SHP77 (cell line): ENCODE data around the gene GP1BA.

Experiments
- DNase-seq, 2 experiments: peaks; one replicate each; lab custom pipeline; 2025; lab: John Stamatoyannopoulos, UW

The GP1BA gene

DNA sequence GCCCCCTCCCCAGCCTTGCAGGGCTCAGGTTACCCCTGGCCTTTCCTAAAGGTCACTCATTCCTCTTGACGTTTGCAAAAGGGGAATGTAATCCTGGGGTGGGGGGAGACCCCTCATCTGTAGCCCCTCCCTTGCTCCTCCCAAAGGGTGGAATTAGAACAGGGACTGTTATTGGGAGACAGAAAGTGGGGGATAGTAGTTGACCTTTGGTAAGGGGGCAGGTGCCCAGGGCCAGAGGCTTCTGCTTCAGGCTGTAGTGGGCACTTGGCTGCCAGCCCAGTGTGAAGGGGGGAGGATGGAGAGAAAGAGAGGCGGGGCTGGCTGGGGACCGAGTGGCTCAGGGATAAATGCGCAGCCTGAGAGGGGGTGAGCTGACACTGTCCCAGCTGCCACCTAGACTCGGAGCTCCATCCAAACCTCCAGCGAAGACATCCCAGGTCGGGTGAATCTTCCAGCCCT is 18.7 kb downstream of the GP1BA start, which contains the start of gene ENO3:
Gene ENO3, plus strand, starts transcription at position 374 of the 459 bp plus-strand sequence. CDS start 711 bp downstream, outside the sequence.
- peak; percentile 75 to 85 for DNase-seq

GRCh38 chr17:4951486-4951885 is 19.4 kb downstream of the GP1BA start:
- peak in 1 of 2 experiments; percentile 15 for DNase-seq

- DNase-seq, result no peak
Measured at GRCh38 chr17:4953451-4953961, 21.4 kb downstream of the GP1BA start.

DNA sequence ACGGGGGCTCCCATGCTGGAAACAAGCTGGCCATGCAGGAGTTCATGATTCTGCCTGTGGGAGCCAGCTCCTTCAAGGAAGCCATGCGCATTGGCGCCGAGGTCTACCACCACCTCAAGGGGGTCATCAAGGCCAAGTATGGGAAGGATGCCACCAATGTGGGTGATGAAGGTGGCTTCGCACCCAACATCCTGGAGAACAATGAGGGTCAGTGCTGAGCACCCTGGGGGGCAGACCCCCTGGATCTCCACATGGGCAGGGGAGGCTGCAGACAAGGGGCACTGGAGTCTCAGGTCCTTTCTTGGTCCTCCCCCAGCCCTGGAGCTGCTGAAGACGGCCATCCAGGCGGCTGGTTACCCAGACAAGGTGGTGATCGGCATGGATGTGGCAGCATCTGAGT is 23.0 kb downstream of the GP1BA start:
- DNase-seq, result no peak

DNA sequence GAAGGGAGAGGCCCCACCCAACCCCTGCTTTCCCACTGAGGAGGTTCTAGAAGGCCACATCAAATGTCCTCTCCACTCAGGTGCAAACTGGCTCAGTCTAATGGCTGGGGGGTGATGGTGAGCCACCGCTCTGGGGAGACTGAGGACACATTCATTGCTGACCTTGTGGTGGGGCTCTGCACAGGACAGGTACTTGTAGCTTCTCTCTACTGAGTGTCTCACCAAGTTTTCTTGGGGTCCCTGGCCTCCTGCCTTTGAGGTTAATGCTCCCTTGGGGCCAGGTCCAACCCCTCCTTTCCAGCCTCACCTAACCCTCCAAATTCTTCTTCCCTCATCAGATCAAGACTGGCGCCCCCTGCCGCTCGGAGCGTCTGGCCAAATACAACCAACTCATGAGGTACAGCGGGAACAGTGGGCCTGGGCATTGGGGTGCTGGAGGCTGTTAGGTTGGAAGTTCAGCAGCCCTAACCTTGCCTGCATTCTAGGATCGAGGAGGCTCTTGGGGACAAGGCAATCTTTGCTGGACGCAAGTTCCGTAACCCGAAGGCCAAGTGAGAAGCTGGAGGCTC is 24.5 kb downstream of the GP1BA start:
- DNase-seq, result peak in 1 of 2 experiments; percentile 16

- DNase-seq, result no peak
Measured at GRCh38 chr17:4958102-4958501, 26.0 kb downstream of the GP1BA start.

- no peak for DNase-seq
Measured at GRCh38 chr17:4959261-4959965, 27.3 kb downstream of the GP1BA start.

- DNase-seq, result no peak
Measured at GRCh38 chr17:4960279-4960922, 28.3 kb downstream of the GP1BA start.

DNA sequence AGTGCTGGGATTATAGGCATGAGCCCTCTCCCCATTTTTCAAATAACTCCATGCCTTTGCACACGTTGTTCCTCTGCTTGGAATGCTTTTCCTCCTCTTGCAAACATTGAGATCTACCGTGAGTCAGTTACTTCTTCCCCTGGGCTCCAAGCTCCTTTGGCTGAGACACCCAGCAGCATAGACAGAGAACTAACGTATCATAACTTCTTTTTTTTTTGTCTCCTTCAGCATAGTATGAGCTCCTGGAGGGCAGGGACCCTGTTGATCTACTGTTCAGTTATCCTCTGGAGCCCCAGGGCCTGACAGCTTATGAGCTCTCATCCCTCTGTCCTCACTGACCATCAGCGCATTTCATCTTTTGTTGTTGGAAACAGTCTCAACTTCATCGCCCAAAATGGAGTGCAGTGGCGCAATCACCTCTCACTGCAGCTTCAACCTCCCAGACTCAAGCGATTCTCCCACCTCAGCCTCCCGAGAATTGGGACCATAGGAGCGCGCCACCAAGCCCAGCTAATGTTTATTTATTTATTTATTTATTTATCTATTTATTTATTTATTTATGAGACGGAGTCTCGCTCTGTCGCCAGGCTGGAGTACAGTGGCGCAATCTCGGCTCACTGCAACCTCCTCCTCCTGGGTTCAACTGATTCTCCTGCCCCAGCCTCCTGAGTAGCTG is 33.4 kb downstream of the GP1BA start:
- DNase-seq, result no peak

GRCh38 chr17:4966844-4967538 is 34.9 kb downstream of the GP1BA start:
- DNase-seq, result peak; percentile 100

DNA sequence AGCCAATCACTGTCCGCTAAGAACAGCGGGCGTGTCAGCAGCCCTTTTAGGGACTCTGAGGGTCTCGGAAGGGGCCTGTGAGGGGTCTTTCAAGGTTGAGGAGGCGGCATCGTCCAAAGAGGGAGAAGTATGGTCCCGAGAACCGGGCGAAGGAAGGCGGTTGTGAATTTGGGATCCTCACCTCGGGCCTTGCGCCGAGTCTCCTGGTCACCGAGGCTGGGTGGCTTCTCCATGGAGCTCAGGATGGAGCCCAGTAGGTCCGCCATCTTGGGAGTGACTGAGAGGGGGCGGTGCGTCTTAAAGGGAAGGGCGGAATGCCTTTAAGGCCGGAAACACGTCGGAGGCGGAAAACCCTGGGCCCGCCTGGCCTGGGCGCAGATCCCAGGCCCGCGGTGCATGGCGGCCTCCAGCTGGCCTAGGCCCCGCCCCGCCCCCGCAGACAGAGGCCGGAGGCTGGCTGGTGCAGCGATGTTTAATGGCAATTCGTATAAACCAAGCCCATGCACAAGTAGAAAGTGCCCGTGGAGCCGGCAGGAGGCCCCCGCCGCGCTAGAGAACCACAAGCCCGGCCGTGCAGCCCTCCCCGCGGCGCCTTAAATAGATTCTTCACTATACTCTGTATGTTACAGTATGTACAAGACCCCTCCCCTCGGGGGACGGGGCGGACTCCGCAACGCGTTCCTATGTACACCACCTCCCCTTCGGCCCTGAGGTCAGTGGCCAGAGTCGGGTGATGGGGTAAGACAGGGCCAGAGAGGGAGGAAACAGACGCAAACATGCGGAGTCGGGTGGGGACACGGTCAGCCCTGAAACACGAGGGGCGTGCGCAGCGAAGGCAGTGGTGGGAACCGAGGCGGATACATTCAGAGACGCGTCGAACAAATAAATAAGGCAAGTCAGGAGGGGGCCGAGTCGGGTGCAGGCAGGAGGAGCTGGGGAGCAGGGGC is 35.7 kb downstream of the GP1BA start, which contains the start of gene SPAG7:
Gene SPAG7, minus strand, starts transcription at position 279 of the 947 bp plus-strand sequence. Its CDS starts 13 bp downstream, at position 266.
- DNase-seq, result peak; percentile 92 to 95

GRCh38 chr17:4968486-4969046 is 36.5 kb downstream of the GP1BA start:
- peak in 1 of 2 experiments; percentile 35 for DNase-seq

- peak in 1 of 2 experiments; percentile 35 for DNase-seq
Measured at GRCh38 chr17:4969047-4969550, 37.0 kb downstream of the GP1BA start.

DNA sequence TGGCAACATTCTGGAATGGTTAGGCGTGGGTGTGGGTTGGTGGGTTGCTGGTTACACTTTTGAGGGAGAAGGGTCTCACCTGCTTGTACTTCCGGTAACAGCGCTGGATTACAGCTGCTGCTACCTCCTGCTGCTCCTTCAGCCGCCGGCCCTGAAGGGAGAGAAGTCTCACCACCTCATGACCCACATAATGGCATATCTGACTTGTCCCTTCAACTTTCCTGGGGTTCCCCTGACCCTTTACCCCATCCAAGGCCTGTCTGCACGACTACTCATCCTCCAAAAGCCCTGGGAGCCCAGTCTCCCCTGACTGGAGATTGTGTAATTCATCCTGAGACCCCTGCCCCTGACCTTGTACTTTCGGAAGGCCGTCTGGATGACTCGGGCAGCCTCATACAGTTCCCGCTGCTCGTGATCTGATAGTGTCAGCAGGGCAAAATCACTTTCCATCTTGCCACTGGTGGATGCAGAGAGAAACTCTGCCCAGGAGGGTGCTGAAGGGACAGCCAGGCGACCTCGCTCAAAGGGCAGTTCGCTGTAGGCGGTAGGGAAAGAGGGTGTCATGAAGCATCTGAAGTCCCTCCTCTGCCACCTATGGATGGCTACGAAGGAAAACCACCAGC is 37.6 kb downstream of the GP1BA start:
- DNase-seq, result peak in 1 of 2 experiments; percentile 23

DNA sequence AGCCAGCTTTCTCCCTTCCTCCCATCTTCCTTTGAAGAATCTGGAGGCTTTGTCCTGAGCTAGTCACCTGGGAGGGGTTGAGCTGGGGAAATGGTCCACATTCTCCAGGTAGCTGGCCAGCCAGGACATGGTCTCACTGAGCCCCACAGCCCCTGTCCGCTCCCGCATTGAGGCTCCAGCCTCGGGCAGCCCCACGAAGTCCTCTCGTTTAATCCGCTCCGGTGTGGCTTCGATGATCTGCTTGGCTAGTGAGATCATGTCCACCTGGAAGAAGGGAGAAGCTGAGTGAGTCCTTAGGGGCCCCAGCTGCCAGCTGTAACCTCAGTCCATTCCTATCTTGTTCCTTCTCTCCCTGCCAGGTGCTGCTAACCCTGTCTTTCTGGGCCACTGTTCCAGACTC is 38.2 kb downstream of the GP1BA start:
- no peak for DNase-seq

DNA sequence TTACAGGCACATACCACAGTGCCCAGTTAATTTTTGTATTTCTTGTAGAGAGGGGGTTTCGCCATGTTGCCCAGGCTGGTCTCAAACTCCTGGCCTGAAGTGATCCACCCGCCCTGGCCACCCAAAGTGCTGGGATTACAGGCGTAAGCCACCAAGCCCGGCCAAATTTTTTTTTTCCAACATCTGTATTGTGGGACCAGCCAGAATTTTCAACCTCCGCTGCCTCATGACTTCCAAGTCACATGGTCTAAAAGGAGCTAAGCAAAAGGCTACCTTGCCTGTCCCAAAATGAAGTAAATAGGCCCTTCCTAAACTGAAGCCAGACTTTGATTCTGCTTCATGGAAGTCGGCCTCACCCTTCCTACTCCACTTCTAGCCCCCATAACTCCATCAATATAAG is 39.7 kb downstream of the GP1BA start:
- no peak for DNase-seq

DNA sequence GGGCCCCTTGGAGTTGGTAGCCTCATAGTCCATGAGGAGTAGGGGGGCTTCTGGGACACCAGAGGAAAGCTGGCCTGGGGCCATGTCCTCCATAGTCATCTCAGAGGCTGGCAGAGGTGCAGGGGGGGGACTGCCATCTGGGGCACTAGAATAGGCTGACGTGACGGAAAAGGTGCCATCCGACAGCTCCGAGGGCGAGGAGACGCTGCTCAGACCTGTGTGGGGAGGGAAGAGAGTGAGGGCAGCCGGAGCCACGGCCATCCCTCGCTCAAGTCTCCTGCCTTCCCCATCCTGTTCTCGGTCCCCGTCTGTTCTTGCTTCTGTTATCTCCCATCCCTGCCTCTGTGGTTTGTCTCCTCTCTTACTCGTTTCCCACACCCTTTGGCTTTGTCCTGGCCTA is 40.2 kb downstream of the GP1BA start:
- no peak for DNase-seq

DNA sequence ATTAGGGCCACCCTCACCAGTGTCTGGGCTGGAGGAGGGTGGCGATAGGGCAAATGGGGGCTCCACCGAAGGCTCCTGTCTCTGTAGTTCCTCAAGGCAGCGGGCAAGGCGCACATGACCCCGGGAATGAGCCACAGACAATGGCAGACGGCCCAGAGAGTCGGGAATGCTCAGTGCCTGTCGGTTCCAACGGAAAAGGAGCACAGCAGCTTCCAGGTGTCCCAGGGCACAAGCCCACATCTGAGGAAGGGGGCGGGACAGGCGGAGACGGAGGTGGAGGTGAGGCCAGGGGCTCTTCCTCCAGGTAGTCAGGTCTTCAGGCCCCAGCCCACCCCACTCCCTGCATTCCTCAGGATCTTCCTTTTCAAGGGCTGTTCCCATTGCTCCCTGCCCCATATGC is 40.7 kb downstream of the GP1BA start:
- no peak for DNase-seq
